ENCODE measurements around the gene RELT.
A peak's percentile ranks its signal among the peaks of the same experiment; 100 is the strongest.

Gene RELT

DNA sequence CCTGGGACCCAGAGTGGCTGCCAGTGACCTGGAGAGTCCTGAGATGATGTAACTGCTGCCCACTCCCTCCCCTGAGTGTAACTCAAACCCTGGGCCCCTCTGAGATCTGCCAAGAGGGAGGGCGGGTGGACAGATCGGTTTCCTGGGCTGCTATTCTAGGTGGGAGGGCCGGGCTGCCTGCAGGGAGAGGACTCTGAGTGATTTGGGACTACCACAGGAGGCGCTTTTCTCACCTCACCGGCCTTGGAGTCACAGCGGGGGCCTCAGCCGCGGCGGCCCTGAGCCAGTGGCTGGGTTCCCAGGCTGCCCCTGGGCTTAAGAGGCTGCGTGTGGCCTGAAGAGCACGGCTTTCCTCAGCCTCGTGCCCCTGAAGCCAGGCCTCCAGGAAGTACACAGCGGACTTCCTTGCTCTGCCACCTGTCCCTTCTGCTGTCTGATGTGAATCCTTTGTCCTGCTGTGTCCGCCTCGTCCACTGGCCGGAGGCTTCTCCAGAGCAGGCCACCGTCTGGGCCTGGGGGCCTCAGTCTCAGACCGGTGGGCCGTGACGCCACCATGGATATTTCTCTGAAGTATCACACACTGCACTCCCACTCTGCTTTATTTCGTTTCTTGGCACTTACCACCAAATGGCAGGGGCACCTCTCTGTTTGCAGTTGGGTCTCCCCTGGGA, 11.5 kb downstream of the RELT start:
- peak overlapping the region; percentile 96 for H3K27ac Mint-ChIP-seq
- H3K4me1 Mint-ChIP-seq, result peaks cover 67% of the 10 kb centered on the region
- no peaks in the 10 kb centered on the region for H3K27me3 Mint-ChIP-seq
- H3K4me3 Mint-ChIP-seq, result peak overlapping the region; percentile 73
- DNase-seq (ENCODE audit: low spot score in 2 of 2), result no peak
- H3K9me3 Mint-ChIP-seq, result no peaks in the 10 kb centered on the region
- no peak for ATAC-seq (ENCODE audit: low read depth)
- H3K36me3 Mint-ChIP-seq, result peaks cover 9% of the 10 kb centered on the region

DNA sequence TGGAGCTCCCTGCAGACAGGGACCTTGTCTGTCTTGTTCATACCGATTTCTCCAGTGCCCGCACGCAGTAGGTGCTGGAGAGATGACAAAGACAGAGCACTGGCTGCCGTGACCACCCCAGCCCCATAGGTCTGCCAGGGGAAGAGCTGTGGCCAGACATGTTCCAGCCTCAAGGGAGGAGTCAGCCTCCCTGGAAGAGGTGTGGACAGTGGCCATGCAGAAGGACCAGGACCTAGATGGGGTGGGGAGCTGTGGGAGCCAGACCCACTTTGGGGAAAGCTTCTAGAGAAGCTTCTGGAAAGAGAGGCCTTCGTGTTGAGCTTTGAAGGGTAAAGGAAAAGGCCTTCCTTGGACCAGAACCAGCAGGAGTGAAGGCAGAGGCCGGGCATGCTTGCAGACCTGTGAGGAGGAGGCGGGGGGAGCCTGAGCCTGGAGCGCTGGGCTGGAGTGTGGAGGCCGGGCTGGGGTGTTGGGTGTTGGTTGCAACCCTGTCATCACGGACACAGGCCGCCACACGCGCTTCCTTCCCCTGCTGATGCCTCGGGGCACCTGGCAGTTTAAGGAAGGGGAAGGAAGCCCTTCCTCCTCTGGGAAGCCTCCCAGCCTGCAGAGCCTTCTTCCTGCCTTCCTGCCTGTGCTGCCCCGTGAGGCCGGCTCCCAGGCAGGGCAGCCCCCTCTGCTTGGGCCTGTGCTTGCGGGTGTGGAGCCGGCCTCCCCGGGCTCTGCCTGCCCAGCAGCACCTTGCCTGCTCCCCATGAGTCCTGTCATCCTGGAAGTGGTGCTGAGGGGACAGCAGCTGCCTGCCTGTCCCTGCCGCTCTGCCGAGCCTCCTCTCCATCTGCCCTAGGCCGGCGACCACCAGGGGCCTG, 12.3 kb downstream of the RELT start:
- Mint-ChIP-seq H3K9me3 (no peaks in the 10 kb centered on the region), H3K27me3 (no peaks in the 10 kb centered on the region), H3K4me1 (peaks cover 60% of the 10 kb centered on the region), H3K4me3 (peak overlapping the region; percentile 73), H3K27ac (peak overlapping the region; percentile 96), H3K36me3 (peaks cover 10% of the 10 kb centered on the region)
- no peak for DNase-seq (ENCODE audit: low spot score in 2 of 2)
- no peak for ATAC-seq (ENCODE audit: low read depth)

DNA sequence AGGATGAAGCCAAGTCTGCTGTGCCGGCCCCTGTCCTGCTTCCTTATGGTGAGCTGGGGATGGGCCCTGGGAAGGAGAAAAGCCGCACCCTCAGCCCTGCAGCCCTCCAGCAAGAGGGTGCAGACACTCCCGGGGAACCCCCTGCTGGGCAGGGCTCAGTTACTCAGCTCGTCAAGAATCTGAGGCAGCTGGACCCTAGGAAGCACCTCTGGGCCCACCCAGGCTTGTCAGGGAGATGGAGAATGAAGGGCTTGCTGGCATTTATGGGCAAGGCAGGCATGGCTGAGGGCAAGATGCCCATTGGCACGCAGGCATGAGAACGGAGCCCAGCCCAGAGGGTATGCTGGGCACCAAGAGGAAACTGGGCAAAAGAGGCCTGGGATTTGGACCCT, 12.9 kb downstream of the RELT start:
- Mint-ChIP-seq H3K9me3 (no peaks in the 10 kb centered on the region), H3K27me3 (no peaks in the 10 kb centered on the region), H3K27ac (peak overlapping the region; percentile 94), H3K36me3 (peaks cover 14% of the 10 kb centered on the region), H3K4me3 (peak overlapping the region; percentile 43), H3K4me1 (peaks cover 53% of the 10 kb centered on the region)
- no peak for ATAC-seq (ENCODE audit: low read depth)
- DNase-seq (ENCODE audit: low spot score in 2 of 2), result no peak

DNA sequence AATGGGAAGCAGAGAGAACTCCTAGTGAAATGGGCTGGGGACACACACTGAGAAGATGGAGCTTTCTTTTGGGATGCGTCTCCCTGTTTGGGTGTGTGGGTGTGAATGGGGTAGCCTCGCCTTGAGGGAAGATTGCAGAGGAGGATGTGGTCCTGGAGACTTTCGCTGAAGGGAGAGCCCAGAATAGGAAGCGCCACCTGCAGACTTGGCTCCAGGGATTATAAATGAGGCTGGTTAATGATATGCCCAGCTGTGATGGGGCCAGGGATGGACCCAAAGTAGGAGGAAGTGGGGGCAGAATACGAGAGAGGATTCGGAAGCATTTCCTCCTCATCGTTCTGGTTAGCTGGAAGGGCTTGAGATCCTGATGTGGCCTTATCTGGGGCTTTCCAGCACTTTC, 13.7 kb downstream of the RELT start:
- Mint-ChIP-seq H3K4me3 (no peak overlapping the region), H3K27ac (peak overlapping the region; percentile 94), H3K9me3 (no peaks in the 10 kb centered on the region), H3K27me3 (no peaks in the 10 kb centered on the region), H3K4me1 (peaks cover 46% of the 10 kb centered on the region), H3K36me3 (peaks cover 16% of the 10 kb centered on the region)
- DNase-seq (ENCODE audit: low spot score in 2 of 2) (no peak), ATAC-seq (ENCODE audit: low read depth) (no peak)

DNA sequence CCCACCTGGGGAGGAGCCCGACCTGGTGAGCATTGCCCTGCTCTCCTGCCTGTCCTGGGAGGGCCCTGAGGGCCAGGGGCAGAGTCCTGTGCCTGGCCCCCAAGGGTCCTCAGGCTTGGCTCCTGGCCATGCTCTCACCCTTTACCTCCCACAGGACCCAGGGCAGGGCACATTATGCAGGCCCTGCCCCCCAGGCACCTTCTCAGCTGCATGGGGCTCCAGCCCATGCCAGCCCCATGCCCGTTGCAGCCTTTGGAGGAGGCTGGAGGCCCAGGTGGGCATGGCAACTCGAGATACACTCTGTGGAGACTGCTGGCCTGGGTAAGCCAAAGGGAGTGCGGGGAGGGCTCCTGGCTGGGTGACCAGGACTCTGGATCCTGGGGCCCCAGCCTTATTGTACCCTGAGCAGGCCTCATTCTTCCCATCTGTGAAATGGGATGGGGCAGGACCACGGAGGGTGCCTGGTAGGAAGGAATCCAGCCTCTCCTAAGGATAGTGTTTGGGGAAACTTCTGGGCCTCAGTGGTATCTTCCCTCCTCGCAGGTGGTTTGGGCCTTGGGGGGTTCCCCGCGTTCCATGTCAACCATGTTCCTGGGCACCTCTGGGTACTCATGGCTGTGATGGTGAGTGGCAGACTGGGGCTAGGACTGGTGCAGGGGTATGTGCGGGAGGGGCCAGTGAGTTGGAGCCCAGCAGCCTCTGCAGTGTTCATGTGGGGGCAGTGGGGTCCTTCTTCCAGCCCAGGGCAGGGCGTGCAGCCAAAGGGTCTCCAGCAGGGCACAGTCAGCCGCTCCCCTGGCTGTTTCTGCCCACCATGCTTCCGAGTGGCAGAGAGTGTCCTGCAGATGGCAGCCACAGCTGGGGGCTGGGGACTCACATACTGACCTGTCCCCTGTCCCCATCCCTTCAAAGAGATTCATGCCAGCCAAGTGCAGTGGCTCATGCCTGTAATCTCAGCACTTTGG, 14.7 kb downstream of the RELT start:
- peaks cover 19% of the 10 kb centered on the region for H3K36me3 Mint-ChIP-seq

DNA sequence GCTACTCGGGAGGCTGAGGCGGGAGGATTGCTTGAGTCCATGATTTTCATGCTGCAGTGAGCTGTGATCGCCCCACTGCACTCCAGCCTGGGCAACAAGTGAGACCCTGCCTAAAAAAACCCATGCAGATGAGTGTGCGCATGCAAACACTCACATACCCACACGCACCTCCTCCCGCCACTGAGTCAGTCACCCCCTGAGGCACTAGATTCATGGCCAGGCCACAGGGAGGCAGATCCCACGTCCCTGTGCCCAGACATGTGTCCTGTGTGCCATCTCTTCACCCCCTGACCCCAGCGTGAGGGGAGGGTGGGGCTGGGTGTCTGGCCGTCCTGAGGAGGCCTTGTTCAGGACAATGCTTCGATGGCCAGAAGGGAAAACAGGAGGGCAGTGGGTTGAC, 15.5 kb downstream of the RELT start:
- ATAC-seq (ENCODE audit: low read depth) (no peak), DNase-seq (ENCODE audit: low spot score in 2 of 2) (no peak)
- no peak overlapping the region for H3K4me3 Mint-ChIP-seq
- peaks cover 22% of the 10 kb centered on the region for H3K36me3 Mint-ChIP-seq
- H3K27ac Mint-ChIP-seq, result no peak overlapping the region
- no peaks in the 10 kb centered on the region for H3K27me3 Mint-ChIP-seq
- no peaks in the 10 kb centered on the region for H3K9me3 Mint-ChIP-seq
- peaks cover 37% of the 10 kb centered on the region for H3K4me1 Mint-ChIP-seq

More for the DNA sequence above, 14.7 kb downstream of the RELT start:
- ATAC-seq (ENCODE audit: low read depth), result no peak
- Mint-ChIP-seq H3K27me3 (no peaks in the 10 kb centered on the region), H3K27ac (peak overlapping the region; percentile 94), H3K4me1 (peaks cover 45% of the 10 kb centered on the region), H3K4me3 (no peak overlapping the region), H3K9me3 (no peaks in the 10 kb centered on the region)
- no peak for DNase-seq (ENCODE audit: low spot score in 2 of 2)

DNA sequence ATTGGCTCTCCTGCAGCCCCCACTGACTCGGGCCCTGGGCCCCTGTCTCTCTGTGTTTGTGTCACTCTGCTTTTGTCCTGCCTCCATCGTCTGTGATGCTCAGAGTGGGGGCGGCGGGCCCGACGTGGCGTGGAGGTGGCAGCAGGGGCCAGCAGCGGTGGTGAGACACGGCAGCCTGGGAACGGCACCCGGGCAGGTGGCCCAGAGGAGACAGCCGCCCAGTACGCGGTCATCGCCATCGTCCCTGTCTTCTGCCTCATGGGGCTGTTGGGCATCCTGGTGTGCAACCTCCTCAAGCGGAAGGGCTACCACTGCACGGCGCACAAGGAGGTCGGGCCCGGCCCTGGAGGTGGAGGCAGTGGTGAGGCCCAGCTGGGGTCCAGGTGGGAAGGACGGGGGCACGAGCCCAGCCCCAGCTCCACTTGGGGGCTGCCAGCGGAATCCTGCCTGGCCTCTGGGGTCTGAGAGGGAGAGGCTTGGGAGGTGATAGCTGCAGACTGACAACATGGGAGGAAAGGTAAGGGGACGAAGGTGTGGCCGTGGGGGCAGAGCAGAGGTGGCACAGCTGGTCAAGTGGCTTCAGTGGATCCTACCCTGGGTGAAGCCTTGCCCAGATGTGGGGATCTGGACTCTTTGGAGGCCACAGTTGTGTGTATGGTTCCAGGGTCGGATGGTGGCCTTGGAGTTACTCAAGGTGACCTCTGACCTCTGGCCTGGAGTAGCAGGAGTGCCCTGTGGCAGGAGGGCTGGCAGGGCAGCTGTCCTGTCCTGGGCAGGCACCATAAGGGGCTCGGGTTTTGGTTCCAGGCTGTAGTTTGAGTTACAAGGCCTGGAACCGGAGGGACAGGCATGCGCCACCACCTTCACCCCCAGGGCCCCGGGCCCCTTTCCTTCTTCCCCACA, 16.2 kb downstream of the RELT start:
- ATAC-seq (ENCODE audit: low read depth) (no peak), DNase-seq (ENCODE audit: low spot score in 2 of 2) (no peak)
- Mint-ChIP-seq H3K27me3 (no peaks in the 10 kb centered on the region), H3K27ac (peak overlapping the region; percentile 50), H3K36me3 (peaks cover 26% of the 10 kb centered on the region), H3K9me3 (no peaks in the 10 kb centered on the region), H3K4me3 (no peak overlapping the region), H3K4me1 (peaks cover 35% of the 10 kb centered on the region)

DNA sequence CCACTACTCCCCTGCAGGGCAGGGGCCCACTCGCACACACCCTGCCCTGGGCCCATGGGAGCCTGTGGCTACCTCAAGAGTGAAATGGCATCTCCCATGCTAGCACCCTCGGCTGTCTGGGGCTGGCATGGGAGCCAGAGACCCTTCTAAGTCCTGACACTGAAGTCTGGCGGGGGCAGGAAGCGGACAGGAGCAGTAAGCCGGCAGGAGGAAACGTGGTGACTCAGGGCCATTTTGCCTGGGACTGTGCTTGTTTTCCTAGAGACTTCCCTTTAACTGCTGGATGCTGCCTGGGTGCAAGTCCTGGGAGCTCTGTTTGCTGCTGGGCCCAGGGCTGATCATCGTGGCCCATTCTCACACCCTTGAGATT, 16.8 kb downstream of the RELT start:
- Mint-ChIP-seq H3K9me3 (no peaks in the 10 kb centered on the region), H3K27me3 (no peaks in the 10 kb centered on the region), H3K36me3 (peaks cover 32% of the 10 kb centered on the region), H3K4me3 (no peak overlapping the region), H3K27ac (no peak overlapping the region), H3K4me1 (peaks cover 31% of the 10 kb centered on the region)
- ATAC-seq (ENCODE audit: low read depth) (peak; percentile 7), DNase-seq (ENCODE audit: low spot score in 2 of 2) (no peak)

DNA sequence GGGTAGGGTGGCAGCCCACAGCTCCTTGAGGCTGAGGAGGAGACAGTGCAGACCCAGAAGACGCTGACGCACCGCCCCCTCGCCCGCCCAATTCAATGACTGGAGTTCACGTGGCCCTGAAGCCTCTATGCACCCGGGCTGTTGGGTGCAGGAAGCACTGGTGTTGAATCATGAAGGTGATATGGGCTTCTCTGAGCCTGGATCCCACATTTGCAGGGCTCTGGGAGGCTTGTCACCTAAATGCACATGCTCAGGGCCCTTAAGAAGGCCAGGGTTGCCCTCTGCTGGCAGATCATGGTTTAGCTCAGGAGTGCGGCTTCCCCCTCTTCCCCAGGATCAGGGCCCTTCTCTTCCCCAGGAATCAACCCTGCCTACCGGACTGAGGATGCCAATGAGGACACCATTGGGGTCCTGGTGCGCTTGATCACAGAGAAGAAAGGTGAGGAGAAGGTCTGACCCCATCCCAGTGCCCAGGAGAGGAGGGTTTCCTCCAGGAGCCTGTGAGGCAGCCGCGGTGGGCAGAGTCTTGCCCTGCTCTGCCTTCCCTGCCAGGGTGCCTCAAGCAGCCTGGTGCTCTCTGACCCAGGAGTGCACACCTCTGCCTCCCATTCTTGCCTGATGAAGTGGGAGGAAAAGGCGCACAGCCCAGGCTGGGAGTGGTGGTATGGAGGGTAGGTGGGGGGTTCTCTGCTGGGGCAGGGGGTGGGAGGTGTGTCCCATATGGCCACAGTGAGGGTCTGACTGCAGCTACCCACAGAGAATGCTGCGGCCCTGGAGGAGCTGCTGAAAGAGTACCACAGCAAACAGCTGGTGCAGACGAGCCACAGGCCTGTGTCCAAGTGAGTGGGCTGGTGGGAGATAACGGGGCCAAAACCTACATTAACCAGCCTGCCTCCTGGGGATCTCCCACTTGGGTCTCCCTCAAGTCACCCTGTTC, 17.5 kb downstream of the RELT start:
- H3K9me3 Mint-ChIP-seq, result no peaks in the 10 kb centered on the region
- no peaks in the 10 kb centered on the region for H3K27me3 Mint-ChIP-seq
- H3K4me1 Mint-ChIP-seq, result peaks cover 26% of the 10 kb centered on the region
- H3K4me3 Mint-ChIP-seq, result no peak overlapping the region
- peak; percentile 68 to 75 for DNase-seq (ENCODE audit: low spot score in 2 of 2)
- H3K36me3 Mint-ChIP-seq, result peaks cover 33% of the 10 kb centered on the region
- no peak overlapping the region for H3K27ac Mint-ChIP-seq
- peak; percentile 75 for ATAC-seq (ENCODE audit: low read depth)

DNA sequence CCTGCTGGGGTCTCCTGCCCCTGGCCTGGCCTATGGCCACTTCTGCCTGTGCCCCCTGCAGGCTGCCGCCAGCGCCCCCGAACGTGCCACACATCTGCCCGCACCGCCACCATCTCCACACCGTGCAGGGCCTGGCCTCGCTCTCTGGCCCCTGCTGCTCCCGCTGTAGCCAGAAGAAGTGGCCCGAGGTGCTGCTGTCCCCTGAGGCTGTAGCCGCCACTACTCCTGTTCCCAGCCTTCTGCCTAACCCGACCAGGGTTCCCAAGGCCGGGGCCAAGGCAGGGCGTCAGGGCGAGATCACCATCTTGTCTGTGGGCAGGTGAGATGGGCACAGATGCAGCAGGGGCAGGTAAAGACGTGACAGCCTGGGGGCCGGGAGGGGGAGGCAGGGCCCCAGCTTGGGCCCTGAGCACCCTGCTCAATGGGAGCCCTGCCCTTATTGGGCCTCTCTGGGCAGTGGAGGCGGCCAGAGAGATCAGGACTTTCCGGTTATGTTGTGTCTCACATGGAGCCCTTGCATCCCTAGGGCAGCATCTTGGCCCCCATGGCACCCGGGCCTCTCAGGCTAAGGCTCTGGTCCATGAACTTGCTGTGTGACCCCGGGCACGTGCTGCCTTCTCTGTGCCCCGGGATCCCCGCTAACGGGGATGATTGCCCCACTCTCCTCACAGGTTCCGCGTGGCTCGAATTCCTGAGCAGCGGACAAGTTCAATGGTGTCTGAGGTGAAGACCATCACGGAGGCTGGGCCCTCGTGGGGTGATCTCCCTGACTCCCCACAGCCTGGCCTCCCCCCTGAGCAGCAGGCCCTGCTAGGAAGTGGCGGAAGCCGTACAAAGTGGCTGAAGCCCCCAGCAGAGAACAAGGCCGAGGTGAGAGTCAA, 18.5 kb downstream of the RELT start:
- DNase-seq (ENCODE audit: low spot score in 2 of 2) (no peak), ATAC-seq (ENCODE audit: low read depth) (no peak)
- Mint-ChIP-seq H3K36me3 (peaks cover 34% of the 10 kb centered on the region), H3K27me3 (no peaks in the 10 kb centered on the region), H3K4me3 (no peak overlapping the region), H3K9me3 (no peaks in the 10 kb centered on the region), H3K27ac (no peak overlapping the region), H3K4me1 (peaks cover 19% of the 10 kb centered on the region)

DNA sequence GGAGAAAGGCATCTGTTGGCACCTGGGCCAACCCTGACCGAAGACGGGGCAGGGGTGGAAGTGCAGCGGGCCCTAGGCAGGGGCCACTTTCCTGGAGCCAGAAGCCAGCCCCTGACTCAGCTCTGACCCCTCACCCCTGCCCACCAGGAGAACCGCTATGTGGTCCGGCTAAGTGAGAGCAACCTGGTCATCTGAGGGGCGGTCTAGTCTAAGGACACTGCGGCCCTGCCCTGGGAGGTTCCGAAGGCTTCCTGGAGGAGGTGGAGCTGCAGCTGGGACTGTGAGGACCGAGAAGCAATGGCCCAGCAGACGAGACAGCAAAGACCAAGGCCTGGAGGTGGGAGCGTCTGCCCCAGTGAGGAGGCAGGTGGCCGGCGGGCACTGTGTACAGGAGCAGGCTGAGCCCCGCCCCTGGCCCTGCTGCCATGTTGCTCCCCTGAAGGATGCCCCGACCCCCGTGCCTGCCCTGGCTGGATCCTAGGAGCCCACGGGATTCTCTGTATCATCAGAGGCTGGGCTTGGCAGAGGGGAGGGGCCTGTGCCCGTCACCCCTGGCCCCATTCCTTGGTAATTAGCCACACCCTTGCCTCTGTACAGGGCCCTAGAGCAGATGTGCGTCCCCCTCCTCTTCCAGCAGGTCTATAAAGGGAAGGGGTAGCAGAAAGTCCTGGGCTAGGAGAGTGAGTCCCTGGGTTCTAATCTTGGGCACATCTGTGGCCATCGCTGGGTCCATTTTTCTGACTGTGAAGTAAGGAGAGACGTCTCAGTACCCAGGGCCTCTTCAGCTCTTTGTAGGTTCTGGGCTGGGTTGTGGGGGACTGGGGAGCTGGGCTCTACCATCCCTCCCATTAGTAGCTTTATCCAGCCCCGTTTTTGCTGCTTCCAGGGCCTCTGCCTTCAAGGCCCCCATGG, 19.4 kb downstream of the RELT start:
- Mint-ChIP-seq H3K27ac (peak overlapping the region; percentile 47), H3K4me3 (no peak overlapping the region)

More for the DNA sequence above, 19.4 kb downstream of the RELT start:
- Mint-ChIP-seq H3K4me1 (peaks cover 12% of the 10 kb centered on the region), H3K36me3 (peaks cover 30% of the 10 kb centered on the region), H3K9me3 (no peaks in the 10 kb centered on the region), H3K27me3 (no peaks in the 10 kb centered on the region)
- ATAC-seq (ENCODE audit: low read depth) (no peak), DNase-seq (ENCODE audit: low spot score in 2 of 2) (no peak)
